GM11168 (cell line): ENCODE data around the gene MEPCE.
"Not testable (repeated sequence)": the region's sequence is repeated elsewhere in the genome, so short reads cannot be mapped to it uniquely, and the experiment has no call there.

Source experiments
- in situ Hi-C: fragments of 300-500 bp; cut with MboI; formaldehyde crosslinking; loops from one replicate; pipeline ENCODE4 v1.12.0; 2022; ENCODE audit warnings: low sequenced_read_pairs; ENCODE audit not compliant: unreplicated experiment

MEPCE gene

GRCh38 chr7:100432053-100432452, 2.4 kb downstream of the MEPCE start:
- in situ Hi-C loops = no loop called here

GRCh38 chr7:100432621-100433275, 3.1 kb downstream of the MEPCE start:
- in situ Hi-C loops = no loop called here

GRCh38 chr7:100433276-100433591, 3.6 kb downstream of the MEPCE start:
- in situ Hi-C loops = no loop called here

- in situ Hi-C loops = no loop called here
Observed at GRCh38 chr7:100433592-100434296, 4.1 kb downstream of the MEPCE start.

- in situ Hi-C loops = no loop called here
Observed at GRCh38 chr7:100434297-100435144, 4.9 kb downstream of the MEPCE start.

- in situ Hi-C loops = no loop called here
Observed at GRCh38 chr7:100435401-100436304, 6.0 kb downstream of the MEPCE start.

GRCh38 chr7:100437150-100438100, 7.8 kb downstream of the MEPCE start:
- in situ Hi-C loops = no loop called here

- in situ Hi-C loops = no loop called here
Observed at GRCh38 chr7:100438172-100438571, 8.5 kb downstream of the MEPCE start.

- in situ Hi-C loops = not testable (repeated sequence)
Observed at GRCh38 chr7:100438731-100439130, 9.1 kb downstream of the MEPCE start.

GRCh38 chr7:100439244-100439643, 9.6 kb downstream of the MEPCE start:
- in situ Hi-C loops = not testable (repeated sequence)

GRCh38 chr7:100441641-100442535, 12.3 kb downstream of the MEPCE start:
- in situ Hi-C loops = no loop called here

GRCh38 chr7:100443096-100443840, 13.6 kb downstream of the MEPCE start:
- in situ Hi-C loops = no loop called here

- in situ Hi-C loops = no loop called here
Observed at GRCh38 chr7:100444311-100445278, 15.0 kb downstream of the MEPCE start.

GRCh38 chr7:100446040-100446439, 16.4 kb downstream of the MEPCE start:
- in situ Hi-C loops = no loop called here

- in situ Hi-C loops = not testable (repeated sequence)
Observed at GRCh38 chr7:100447363-100447762, 17.7 kb downstream of the MEPCE start.

GRCh38 chr7:100449190-100449795, 19.7 kb downstream of the MEPCE start:
- in situ Hi-C loops = no loop called here
